KOPT-K1 (cell line): Measurements from ENCODE around the gene TMEM232.

Experiments
- H3K27ac ChIP-seq: fragments of 200-600 bp; sonication (generic); 2 replicates; pipeline ENCODE4 v1.5.1; 2016; ENCODE audit warnings: antibody characterized with exemption, mild to moderate bottlenecking, low read depth, low read length; ENCODE audit not compliant: poor library complexity, severe bottlenecking
- H3K36me3 ChIP-seq: fragments of 200-600 bp; sonication (generic); 2 replicates; pipeline ENCODE4 v1.5.1; 2017; ENCODE audit warnings: antibody characterized with exemption, mild to moderate bottlenecking, low read length, moderate library complexity; ENCODE audit not compliant: insufficient read depth
- H3K9me3 ChIP-seq: fragments of 200-600 bp; sonication (generic); 2 replicates; pipeline ENCODE4 v1.5.1; 2017; ENCODE audit warnings: antibody characterized with exemption, low read length, mild to moderate bottlenecking; ENCODE audit not compliant: insufficient read depth, poor library complexity, severe bottlenecking

The TMEM232 gene

DNA sequence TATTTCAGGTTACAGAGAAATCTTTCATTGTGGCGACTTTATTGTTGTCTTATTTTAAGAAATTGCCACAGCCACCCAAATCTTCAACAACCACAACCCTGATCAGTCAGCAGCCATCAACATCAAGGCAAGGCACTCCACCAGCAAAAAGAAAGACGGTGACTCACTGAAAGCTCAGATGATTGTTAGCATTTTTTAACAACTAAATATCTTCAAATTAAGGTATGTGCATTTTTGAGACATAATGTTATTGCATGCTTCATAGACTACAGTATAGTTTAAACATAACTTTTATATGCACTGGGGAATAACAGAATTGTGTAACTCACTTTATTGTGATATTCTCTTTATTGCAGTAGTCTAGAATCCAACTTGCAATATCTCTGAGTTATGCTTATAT is 263.4 kb downstream of the TMEM232 start:
- Histone ChIP-seq H3K9me3 (no peaks in the 10 kb centered on the region), H3K36me3 (no peaks in the 10 kb centered on the region), H3K27ac (no peak overlapping the region)

DNA sequence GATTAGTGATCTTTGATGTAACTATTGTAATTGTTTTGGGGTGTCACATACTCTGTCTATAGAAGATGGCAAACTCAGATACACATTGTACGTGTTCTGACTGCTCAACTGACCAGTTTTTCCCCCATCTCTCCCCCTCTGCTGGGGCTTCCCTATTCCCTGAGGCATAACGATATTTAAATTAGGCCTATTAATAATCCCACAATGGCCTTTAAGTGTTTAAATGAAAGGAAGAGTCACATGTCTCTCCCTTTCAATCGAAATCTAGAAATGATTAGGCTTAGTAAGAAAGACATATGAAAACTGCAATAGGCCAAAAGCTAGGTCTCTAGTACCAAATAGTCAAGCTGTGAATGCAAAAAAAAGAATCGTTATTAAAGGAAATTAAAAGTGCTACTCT is 265.6 kb downstream of the TMEM232 start:
- Histone ChIP-seq H3K9me3 (no peaks in the 10 kb centered on the region), H3K36me3 (no peaks in the 10 kb centered on the region), H3K27ac (no peak overlapping the region)

DNA sequence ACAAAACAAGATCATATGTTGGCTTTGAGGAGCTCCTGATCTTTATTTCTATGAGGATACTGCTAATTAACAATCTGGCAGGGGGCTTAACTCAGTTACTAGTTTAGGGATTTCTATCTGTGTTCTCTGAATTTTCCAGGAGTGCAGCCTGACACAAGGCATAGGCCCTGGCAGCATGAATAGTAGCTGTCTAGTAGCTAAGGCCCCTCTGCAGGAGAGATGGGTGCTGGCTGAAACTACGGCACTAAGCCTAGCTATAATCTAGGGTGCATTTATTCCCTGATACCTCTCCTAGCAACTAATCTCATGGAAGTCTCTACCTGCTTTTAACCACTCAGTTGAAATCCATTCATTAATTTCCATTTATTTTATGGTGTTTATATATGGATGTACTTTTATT is 268.2 kb downstream of the TMEM232 start:
- Histone ChIP-seq H3K27ac (no peak overlapping the region), H3K36me3 (no peaks in the 10 kb centered on the region), H3K9me3 (no peaks in the 10 kb centered on the region)

DNA sequence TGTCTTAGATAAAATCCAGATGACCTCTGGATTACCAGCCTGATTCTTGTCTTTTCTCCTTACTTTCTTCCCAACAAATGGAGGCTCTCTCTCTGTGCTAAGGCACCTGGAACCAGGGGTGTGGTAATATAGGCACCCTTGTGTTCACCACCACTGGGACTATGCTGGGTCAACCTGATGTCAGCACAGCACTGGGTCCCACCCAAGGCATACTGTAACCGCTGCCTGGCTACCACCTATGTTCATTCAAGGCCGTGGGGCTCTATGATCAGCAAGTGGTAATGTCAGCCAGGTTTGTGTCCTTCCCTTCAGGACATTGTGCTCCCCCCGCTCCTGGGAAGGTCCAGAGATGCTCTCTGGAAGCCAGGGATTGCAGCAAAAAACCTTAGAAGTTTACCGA is 283.6 kb downstream of the TMEM232 start:
- Histone ChIP-seq H3K9me3 (no peaks in the 10 kb centered on the region), H3K36me3 (no peaks in the 10 kb centered on the region), H3K27ac (no peak overlapping the region)

- no peak overlapping the region for H3K27ac ChIP-seq
- no peaks in the 10 kb centered on the region for H3K9me3 ChIP-seq
- H3K36me3 ChIP-seq, result no peaks in the 10 kb centered on the region
These were observed 285.4 kb downstream of the TMEM232 start for GRCh38 chr5:110441035-110441434.

DNA sequence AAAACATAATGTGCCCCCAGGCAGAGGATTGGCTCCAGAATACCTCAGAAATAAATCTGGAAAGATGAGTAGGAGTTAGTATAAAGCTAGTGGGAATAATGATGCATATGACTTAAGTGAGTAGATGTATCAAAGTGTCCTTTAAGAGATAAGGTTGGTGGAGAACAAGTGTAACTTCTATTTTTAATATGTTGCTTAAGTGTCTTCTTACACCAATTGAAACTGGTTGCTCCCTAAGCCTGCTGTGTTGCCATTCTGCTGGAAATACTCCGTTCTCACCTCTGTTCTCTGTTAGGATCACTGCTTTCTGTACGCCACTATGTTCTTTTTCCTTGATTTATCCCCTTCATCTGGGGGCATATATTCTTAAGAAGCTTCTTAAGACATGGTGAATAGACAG is 286.4 kb downstream of the TMEM232 start:
- no peaks in the 10 kb centered on the region for H3K9me3 ChIP-seq
- no peak overlapping the region for H3K27ac ChIP-seq
- no peaks in the 10 kb centered on the region for H3K36me3 ChIP-seq

GRCh38 chr5:110439296-110439695 is 287.2 kb downstream of the TMEM232 start:
- Histone ChIP-seq H3K27ac (no peak overlapping the region), H3K9me3 (no peaks in the 10 kb centered on the region), H3K36me3 (no peaks in the 10 kb centered on the region)

DNA sequence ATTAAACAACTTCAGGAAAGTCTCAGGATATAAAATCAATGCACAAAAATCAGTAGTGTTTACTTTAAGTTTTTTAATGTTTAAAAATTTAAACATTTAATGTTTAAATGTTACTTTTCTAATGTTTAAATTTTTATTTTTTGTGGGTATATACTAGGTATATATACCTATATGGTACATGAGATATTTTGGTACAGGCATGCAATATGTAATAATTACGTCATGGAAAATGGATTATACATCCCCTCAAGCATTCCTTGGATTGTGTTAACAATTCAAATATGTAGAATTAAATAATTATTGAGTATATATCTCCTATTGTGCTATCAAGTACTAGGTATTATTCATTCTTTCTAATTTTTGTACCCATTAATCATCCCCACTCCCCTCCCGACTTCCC is 291.3 kb downstream of the TMEM232 start:
- Histone ChIP-seq H3K36me3 (no peaks in the 10 kb centered on the region), H3K9me3 (peaks cover 5% of the 10 kb centered on the region), H3K27ac (no peak overlapping the region)

GRCh38 chr5:110431603-110432002 is 294.9 kb downstream of the TMEM232 start:
- H3K27ac ChIP-seq, result no peak overlapping the region
- H3K9me3 ChIP-seq, result peaks cover 5% of the 10 kb centered on the region

GRCh38 chr5:110414360-110414759 is 312.1 kb downstream of the TMEM232 start:
- Histone ChIP-seq H3K27ac (no peak overlapping the region), H3K36me3 (no peaks in the 10 kb centered on the region), H3K9me3 (no peaks in the 10 kb centered on the region)

More at GRCh38 chr5:110431603-110432002, 294.9 kb downstream of the TMEM232 start:
- H3K36me3 ChIP-seq, result no peaks in the 10 kb centered on the region

GRCh38 chr5:110413856-110414255 is 312.6 kb downstream of the TMEM232 start:
- no peak overlapping the region for H3K27ac ChIP-seq
- no peaks in the 10 kb centered on the region for H3K9me3 ChIP-seq
- no peaks in the 10 kb centered on the region for H3K36me3 ChIP-seq

DNA sequence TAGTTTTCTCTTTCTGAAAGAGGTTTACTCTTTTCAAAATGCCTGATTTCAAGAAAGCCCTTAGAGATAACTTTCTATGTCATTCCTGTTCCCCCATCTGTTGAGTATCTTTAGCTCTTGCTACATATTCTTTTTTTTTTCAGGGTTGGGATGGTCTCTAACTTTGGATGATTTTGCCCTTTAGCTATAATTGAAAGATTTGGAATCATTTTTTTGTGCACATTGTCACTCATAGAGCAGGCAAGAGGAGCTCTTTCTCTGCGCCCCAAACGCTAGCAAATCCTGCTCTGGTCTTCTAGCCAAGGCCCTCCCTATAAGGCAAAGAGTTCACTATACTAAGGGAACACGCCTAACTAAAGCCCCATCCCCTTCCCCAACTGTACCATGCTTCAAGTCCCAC is 316.9 kb downstream of the TMEM232 start:
- Histone ChIP-seq H3K27ac (no peak overlapping the region), H3K9me3 (no peaks in the 10 kb centered on the region), H3K36me3 (no peaks in the 10 kb centered on the region)

GRCh38 chr5:110402562-110402961 is 323.9 kb downstream of the TMEM232 start:
- no peak overlapping the region for H3K27ac ChIP-seq
- no peaks in the 10 kb centered on the region for H3K9me3 ChIP-seq
- H3K36me3 ChIP-seq, result no peaks in the 10 kb centered on the region

GRCh38 chr5:110401881-110402280 is 324.6 kb downstream of the TMEM232 start:
- H3K27ac ChIP-seq, result no peak overlapping the region
- H3K36me3 ChIP-seq, result no peaks in the 10 kb centered on the region
- no peaks in the 10 kb centered on the region for H3K9me3 ChIP-seq

GRCh38 chr5:110398951-110399350 is 327.5 kb downstream of the TMEM232 start:
- Histone ChIP-seq H3K36me3 (no peaks in the 10 kb centered on the region), H3K9me3 (no peaks in the 10 kb centered on the region), H3K27ac (no peak overlapping the region)

DNA sequence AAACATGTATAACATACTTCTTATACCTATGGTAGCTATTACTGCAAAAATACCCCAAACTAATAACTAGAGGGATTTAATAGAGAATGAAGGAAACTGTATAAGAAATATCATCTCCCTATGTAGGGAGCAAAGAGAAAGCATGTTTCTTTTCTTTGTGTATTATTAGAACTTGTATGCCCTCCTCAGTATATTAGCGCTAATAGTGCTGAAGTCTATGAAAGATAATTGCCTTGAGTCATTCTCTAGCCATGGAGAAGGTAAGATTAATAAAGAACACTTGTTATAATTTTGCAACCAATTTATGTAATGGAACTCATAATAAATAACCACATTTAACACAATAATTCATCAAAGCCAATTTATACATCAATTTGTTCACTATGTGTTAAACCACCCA is 329.2 kb downstream of the TMEM232 start:
- H3K36me3 ChIP-seq, result no peaks in the 10 kb centered on the region
- no peak overlapping the region for H3K27ac ChIP-seq
- no peaks in the 10 kb centered on the region for H3K9me3 ChIP-seq

DNA sequence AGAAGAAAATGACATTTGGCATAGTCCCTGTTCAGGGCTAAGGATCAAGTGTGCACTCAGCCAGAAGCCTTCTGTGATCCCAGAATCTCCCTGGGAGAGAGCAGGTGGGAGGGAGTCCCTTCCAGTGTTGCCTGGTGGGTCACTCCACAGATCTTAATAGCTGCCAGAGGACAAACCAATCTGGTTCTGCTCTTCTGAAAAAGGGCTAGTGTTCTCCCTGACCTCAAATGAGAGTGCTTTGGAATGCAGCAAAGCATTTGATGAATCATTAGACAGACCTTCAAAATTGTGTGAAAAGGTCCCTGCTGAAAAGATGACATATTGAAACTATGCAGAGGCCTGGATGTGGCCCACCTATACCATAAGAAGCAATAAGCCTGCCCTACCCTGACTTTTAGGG is 339.7 kb downstream of the TMEM232 start:
- Histone ChIP-seq H3K36me3 (no peaks in the 10 kb centered on the region), H3K27ac (no peak overlapping the region), H3K9me3 (no peaks in the 10 kb centered on the region)
